ENCODE measurements around the gene C16orf87. TPM values are rescaled to one million over a fixed set of nuclear protein-coding genes. Genes with fewer than 3 reads are reported as not detected.
A peak's percentile ranks its signal among the peaks of the same experiment; 100 is the strongest.

The C16orf87 gene
- total and polyA plus RNA-seq, 9 of the 15 experiments (the other 6 are each of a cell fraction or from before 2014, with no cell fraction given), result 7.8 to 16.7 (median 10.5) TPM

DNA sequence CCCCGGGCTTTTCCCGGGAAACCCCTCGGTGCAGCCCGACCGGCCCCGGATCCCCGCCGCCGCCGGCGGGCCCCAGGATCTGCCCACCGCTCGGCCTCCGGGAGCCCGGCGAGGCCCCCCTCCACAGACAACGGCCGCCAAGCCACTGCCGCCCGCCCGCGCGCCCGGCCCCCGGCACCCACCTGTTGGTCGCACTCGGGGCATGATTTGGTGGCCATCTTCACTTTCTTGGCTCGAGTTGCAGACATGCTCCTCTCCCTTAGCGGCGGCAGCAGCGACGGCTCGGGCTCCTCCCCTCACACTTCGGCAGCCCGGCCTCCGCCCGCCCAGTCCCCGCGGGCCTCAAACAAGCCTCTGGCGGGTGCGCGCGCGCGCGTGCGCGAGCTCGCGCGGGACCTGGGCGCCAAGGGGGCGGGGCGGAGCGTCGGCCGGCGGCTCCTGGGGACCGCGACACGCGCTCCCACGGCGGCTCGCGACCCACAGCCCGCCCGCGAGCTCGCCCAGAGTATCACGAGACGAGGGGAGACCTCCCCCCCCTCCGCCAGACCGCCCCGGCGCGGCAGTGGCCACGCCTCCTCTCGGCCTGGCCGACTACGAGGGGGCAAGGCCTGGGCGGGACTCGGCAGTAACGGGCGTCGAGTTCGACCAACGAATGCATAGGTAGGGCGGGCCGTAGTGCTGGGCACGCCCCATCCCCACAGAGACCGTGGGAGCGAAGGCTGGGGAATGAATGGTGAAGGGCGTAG, at the start of gene C16orf87 (continued):
- TF ChIP-seq, protein P1, sequence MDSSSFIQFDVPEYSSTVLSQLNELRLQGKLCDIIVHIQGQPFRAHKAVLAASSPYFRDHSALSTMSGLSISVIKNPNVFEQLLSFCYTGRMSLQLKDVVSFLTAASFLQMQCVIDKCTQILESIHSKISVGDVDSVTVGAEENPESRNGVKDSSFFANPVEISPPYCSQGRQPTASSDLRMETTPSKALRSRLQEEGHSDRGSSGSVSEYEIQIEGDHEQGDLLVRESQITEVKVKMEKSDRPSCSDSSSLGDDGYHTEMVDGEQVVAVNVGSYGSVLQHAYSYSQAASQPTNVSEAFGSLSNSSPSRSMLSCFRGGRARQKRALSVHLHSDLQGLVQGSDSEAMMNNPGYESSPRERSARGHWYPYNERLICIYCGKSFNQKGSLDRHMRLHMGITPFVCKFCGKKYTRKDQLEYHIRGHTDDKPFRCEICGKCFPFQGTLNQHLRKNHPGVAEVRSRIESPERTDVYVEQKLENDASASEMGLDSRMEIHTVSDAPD (CRISPR knock-in tag; IDR thresholded peaks at IDR 0.05), result no peak
- TF ChIP-seq NCOR1 (IDR thresholded peaks at IDR 0.05), result peak; percentile 19; the same call in 1 of the 2 replicates
- TF ChIP-seq TCF3 (CRISPR knock-in tag; IDR thresholded peaks at IDR 0.05), result no peak
- no peak for TF ChIP-seq IFI16 (CRISPR knock-in tag; IDR thresholded peaks at IDR 0.05)
- peak in 1 of 2 experiments; percentile 92; a peak in 3 of 4 replicates for TF ChIP-seq NONO (IDR thresholded peaks at IDR 0.05; ENCODE audit: low read depth in 2 of 2, low read length in 1 of 2)
- TF ChIP-seq, protein P2, sequence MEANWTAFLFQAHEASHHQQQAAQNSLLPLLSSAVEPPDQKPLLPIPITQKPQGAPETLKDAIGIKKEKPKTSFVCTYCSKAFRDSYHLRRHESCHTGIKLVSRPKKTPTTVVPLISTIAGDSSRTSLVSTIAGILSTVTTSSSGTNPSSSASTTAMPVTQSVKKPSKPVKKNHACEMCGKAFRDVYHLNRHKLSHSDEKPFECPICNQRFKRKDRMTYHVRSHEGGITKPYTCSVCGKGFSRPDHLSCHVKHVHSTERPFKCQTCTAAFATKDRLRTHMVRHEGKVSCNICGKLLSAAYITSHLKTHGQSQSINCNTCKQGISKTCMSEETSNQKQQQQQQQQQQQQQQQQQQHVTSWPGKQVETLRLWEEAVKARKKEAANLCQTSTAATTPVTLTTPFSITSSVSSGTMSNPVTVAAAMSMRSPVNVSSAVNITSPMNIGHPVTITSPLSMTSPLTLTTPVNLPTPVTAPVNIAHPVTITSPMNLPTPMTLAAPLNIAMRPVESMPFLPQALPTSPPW (CRISPR knock-in tag; IDR thresholded peaks at IDR 0.05), result peak; percentile 96
- no peak for TF ChIP-seq ZFP30 (CRISPR knock-in tag; IDR thresholded peaks at IDR 0.05; ENCODE audit: borderline replicate concordance)
- no peak for TF ChIP-seq ZNF140 (CRISPR knock-in tag; IDR thresholded peaks at IDR 0.05)
- TF ChIP-seq PCBP1 (IDR thresholded peaks at IDR 0.05; ENCODE audit: low read depth, low read length, poor library complexity, severe bottlenecking), result peak; percentile 10
- peak; percentile 63 to 87 for TF ChIP-seq E2F6 (IDR thresholded peaks at IDR 0.05; ENCODE audit: borderline replicate concordance in 1 of 2, extremely low read depth in 1 of 2, insufficient read depth in 1 of 2, insufficient read length in 1 of 2, low read depth in 1 of 2, low read length in 1 of 2, poor library complexity in 1 of 2, severe bottlenecking in 1 of 2)
- no peak for TF ChIP-seq HIVEP1 (CRISPR knock-in tag; IDR thresholded peaks at IDR 0.05)
- TF ChIP-seq ZBTB11 (CRISPR knock-in tag; IDR thresholded peaks at IDR 0.05), result peak in 1 of 3 experiments; percentile 59; a peak in 2 of 6 replicates
- TF ChIP-seq KLF10 (CRISPR knock-in tag; IDR thresholded peaks at IDR 0.05), result no peak
- TF ChIP-seq SNRNP70 (optimal IDR thresholded peaks at IDR 0.05; ENCODE audit: low read depth, low read length), result no peak
- TF ChIP-seq ZNF282 (CRISPR knock-in tag; IDR thresholded peaks at IDR 0.05), result no peak
- TF ChIP-seq, protein P3, sequence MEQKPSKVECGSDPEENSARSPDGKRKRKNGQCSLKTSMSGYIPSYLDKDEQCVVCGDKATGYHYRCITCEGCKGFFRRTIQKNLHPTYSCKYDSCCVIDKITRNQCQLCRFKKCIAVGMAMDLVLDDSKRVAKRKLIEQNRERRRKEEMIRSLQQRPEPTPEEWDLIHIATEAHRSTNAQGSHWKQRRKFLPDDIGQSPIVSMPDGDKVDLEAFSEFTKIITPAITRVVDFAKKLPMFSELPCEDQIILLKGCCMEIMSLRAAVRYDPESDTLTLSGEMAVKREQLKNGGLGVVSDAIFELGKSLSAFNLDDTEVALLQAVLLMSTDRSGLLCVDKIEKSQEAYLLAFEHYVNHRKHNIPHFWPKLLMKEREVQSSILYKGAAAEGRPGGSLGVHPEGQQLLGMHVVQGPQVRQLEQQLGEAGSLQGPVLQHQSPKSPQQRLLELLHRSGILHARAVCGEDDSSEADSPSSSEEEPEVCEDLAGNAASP (IDR thresholded peaks at IDR 0.05), result no peak
- no peak for TF ChIP-seq HNRNPUL1 (IDR thresholded peaks at IDR 0.05; ENCODE audit: low read length)
